Measurements from ENCODE around the gene DAAM2.

The DAAM2 gene

DNA sequence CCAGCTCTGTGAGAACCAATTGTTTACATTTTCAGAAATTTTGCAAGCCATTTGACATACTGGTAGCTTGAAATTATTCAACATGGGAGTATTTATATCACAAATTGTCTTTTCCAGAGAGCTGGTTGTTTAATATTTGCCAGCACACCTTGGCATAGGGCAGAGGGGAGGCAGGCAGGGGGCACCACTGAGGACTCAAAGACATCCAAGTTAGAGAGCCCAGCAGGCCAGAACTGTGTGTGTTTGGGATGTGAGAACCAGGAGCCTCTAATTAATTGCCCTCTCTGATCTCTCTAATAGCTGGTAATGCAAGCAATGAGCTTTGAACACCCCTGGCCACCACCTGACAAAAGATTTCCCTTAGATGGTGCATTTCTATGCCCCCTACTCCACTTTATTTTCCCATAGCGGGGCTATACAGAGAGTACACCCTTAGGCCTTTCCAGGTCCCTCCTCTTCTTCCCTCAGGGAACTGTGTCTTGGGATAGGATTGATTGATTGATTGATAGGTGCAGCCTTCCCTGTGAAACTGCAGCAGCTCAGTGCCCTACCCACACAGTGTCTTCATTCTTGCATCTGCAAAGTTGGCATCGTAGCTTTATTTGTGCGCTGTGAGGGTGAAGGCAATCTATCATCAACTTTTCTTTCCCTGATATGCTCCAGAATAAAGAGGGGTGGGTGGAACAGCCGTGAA, 112.9 kb downstream of the DAAM2 start:
- in situ Hi-C loops (cut with MboI; ENCODE audit: low sequenced_read_pairs), result no loop called here

DNA sequence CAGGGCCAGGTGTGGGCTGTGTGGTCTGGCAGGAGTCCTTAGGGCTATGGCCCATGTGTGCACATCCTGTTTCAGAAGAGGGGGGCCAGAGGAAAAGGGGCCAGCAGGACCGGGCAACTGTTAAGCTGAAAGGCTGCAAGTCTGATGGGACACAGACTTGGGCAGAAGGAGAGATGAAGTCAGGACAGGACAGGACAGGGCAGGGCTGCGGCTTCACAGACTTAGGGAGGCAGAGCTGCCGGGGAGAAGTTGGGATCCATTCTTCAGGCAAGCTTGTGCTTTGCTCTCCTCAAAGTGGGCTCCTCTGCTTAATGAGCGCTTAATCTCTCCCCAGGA, 113.4 kb downstream of the DAAM2 start:
- in situ Hi-C loops (cut with MboI; ENCODE audit: low sequenced_read_pairs), result no loop called here

GRCh38 chr6:39906318-39906761, 114.2 kb downstream of the DAAM2 start:
- in situ Hi-C loops (cut with MboI; ENCODE audit: low sequenced_read_pairs), result no loop called here

DNA sequence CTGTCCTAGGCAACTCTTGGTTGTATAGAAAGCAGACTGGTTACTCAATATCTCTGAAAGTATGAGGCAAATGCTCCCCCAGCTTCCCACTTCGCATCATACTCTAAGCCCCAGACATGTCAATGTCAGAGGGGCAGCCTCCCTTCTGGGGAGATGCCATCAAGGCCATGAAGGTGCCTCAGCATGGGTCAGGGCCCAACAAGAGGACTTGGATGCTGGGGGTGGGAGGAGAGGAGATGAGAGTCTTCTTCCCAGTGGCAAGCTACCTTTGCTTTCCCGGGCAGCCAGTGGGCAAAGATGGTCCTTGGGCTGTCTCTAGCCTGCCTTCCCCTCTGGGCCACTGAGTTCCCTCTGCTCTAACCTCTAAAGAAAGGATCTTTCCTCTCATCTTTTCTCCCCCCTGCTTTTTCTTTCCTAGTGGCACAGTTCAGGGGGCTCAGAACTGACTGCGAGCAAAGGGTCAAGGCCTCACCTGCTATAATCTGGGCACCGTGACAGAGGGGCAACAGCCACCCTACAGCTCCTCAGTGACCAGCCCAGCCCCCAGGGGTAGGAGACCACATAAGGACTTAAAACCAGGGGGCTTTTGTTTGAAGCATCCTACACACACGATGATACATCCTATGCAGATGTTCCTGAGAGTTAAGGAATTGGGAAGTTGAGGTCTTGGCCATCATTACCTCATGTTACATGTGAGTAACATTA, 115.8 kb downstream of the DAAM2 start:
- in situ Hi-C loops (cut with MboI; ENCODE audit: low sequenced_read_pairs), result no loop called here

GRCh38 chr6:39908838-39909583, 116.8 kb downstream of the DAAM2 start:
- in situ Hi-C loops (cut with MboI; ENCODE audit: low sequenced_read_pairs), result no loop called here

DNA sequence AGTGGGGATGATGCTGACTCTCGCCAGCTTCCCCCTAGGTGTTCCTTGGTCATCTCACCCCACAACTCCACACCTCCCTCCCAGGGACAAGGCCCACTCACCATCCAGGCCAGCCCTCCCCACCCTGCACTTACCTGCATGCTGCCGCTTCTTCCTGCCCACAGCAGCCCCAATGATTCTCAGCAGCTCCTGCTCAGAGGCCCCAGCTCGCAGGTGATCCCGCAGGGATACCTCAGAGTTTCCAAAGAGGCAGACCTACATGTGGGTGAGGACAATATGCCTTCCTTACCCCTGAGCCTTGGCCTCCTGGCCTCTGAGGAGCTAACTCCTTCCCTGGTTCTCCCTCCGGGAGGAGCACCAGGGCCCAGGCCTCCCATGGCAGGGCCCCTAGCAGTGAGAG, 117.5 kb downstream of the DAAM2 start:
- in situ Hi-C loops (cut with MboI; ENCODE audit: low sequenced_read_pairs), result no loop called here

DNA sequence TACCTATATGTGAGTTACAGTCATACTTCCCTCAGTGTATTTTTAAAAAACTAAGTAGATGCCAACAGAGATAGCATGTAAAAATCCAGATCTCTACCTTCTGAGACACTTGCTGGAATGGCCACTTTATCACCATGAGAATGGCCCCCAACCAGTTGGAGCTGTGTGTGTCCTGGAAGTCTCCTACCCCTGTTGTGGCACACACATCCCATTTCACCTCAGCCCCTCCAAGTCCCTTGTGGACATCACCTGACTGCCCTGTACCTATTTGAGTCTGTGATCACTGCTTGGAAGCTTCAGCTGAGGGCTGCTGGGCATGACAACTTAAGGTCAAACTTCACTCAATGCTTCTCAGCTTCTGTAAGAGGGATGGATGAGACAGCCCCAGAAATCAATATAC, 118.0 kb downstream of the DAAM2 start:
- in situ Hi-C loops (cut with MboI; ENCODE audit: low sequenced_read_pairs), result no loop called here

- in situ Hi-C loops (cut with MboI; ENCODE audit: low sequenced_read_pairs), result no loop called here
Observed at GRCh38 chr6:39910744-39911143, 118.6 kb downstream of the DAAM2 start.

- in situ Hi-C loops (cut with MboI; ENCODE audit: low sequenced_read_pairs), result no loop called here
Observed at GRCh38 chr6:39911513-39912125, 119.4 kb downstream of the DAAM2 start.

DNA sequence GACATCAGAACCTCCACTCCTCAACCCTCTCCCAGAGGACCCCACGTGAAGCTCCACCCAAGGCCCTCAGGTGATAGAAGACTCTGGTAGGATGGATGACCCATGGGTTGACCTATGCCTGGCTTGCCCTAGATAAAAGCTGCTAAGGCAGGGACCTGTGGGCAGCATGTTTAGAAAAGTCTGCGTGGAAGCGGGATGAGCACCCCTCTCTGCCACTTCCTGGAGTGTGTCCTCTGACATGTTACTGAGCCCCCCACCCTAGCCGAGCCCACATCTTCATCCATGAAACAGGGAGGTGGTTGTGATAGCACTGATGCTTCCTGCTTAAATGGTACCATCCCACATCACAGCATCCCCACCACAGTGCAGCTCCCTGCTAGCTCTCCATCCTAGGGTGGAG, 120.3 kb downstream of the DAAM2 start:
- in situ Hi-C loops (cut with MboI; ENCODE audit: low sequenced_read_pairs), result no loop called here

DNA sequence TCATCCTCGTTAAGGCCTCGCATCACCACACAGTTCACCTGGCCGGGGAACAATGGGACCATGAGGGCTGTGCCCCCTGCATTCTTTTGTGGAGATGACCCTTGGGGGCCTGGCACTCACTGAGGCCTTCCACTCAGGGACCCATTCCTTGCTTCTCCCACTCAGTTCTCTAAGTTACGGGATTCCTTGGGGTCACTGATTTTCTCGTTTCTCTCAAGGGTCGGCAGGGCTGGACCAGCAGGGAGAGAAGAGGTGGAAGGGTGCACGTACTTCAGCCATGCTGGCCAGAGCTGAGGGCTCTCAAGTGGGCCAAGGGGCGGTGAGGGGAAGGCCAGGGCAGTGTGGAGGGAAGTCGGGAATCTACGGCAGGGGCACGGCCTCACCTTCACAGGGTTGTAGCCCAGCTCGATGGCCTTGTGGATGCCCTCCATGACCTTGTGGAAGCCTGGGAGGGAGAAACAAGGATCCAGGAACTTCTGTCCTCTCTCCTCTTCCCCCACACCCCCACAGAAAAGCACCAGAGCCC, 121.3 kb downstream of the DAAM2 start:
- in situ Hi-C loops (cut with MboI; ENCODE audit: low sequenced_read_pairs), result no loop called here

GRCh38 chr6:39914239-39914638, 122.1 kb downstream of the DAAM2 start:
- in situ Hi-C loops (cut with MboI; ENCODE audit: low sequenced_read_pairs), result no loop called here

DNA sequence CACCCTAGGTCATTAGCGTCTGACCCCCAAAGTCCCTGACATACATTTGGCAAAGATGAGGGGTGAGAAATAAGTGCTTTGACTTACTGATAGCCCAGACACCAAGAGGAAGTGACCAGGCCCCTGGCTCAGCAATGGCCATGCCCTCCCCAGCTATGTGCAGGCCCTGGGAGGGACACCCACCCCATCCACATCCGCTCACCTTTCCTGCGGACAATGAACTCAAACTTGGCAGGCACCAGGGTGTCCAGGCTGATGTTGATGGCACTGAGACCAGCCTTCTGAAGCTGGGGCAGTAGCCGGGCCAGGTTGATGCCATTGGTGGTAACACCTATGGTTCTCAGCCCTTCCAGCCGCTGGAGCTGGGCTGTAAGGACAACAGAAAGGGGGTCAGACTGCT, 123.7 kb downstream of the DAAM2 start:
- in situ Hi-C loops (cut with MboI; ENCODE audit: low sequenced_read_pairs), result no loop called here

- in situ Hi-C loops (cut with MboI; ENCODE audit: low sequenced_read_pairs), result no loop called here
Observed at GRCh38 chr6:39917329-39917728, 125.2 kb downstream of the DAAM2 start.

DNA sequence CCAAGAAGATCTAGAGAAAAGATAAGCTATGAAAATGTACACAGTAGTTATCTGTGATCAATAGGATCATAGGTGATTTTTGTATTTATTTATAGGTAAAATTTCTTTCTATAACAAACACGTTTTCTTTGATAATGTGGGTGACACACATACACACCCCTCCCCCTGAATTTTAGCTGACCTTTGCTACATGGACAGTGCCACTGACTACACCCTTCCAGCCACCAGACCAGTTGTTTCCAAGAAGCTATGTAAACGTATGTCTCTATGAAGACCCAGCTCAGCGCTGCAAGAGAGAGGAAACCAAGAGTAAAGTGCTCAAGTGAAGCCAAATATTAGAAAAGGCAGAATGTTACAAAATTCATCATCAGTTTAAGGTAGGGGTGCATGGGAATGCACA, 125.8 kb downstream of the DAAM2 start:
- in situ Hi-C loops (cut with MboI; ENCODE audit: low sequenced_read_pairs), result no loop called here

- in situ Hi-C loops (cut with MboI; ENCODE audit: low sequenced_read_pairs), result no loop called here
Observed at GRCh38 chr6:39918831-39919230, 126.7 kb downstream of the DAAM2 start.

- in situ Hi-C loops (cut with MboI; ENCODE audit: low sequenced_read_pairs), result no loop called here
Observed at GRCh38 chr6:39920157-39920556, 128.0 kb downstream of the DAAM2 start.

GRCh38 chr6:39922821-39923220, 130.6 kb downstream of the DAAM2 start:
- in situ Hi-C loops (cut with MboI; ENCODE audit: low sequenced_read_pairs), result no loop called here

GRCh38 chr6:39923394-39923793, 131.2 kb downstream of the DAAM2 start:
- in situ Hi-C loops (cut with MboI; ENCODE audit: low sequenced_read_pairs), result no loop called here

DNA sequence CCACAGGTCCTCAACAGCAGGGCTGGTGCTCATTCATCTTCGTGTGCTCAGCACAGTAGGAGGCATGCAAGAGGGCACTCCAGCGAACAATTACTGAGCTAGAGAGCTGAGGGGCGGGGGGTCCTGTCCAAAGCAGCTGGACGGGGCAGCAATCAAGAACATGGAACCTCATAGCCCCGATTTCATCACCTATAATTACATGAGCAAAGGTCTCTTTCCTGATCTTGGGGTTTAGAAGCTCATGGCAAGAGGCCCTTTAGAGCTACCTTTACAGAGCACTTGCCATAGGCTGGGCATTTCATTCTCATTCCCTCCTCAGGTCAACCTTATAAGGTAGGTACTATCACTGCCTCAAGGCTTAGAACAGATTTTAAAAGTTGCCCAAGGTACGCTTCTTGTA, 131.7 kb downstream of the DAAM2 start:
- in situ Hi-C loops (cut with MboI; ENCODE audit: low sequenced_read_pairs), result no loop called here

GRCh38 chr6:39924283-39924682, 132.1 kb downstream of the DAAM2 start:
- in situ Hi-C loops (cut with MboI; ENCODE audit: low sequenced_read_pairs), result no loop called here
